Measurements from ENCODE around the gene IDI1.

IDI1 gene

DNA sequence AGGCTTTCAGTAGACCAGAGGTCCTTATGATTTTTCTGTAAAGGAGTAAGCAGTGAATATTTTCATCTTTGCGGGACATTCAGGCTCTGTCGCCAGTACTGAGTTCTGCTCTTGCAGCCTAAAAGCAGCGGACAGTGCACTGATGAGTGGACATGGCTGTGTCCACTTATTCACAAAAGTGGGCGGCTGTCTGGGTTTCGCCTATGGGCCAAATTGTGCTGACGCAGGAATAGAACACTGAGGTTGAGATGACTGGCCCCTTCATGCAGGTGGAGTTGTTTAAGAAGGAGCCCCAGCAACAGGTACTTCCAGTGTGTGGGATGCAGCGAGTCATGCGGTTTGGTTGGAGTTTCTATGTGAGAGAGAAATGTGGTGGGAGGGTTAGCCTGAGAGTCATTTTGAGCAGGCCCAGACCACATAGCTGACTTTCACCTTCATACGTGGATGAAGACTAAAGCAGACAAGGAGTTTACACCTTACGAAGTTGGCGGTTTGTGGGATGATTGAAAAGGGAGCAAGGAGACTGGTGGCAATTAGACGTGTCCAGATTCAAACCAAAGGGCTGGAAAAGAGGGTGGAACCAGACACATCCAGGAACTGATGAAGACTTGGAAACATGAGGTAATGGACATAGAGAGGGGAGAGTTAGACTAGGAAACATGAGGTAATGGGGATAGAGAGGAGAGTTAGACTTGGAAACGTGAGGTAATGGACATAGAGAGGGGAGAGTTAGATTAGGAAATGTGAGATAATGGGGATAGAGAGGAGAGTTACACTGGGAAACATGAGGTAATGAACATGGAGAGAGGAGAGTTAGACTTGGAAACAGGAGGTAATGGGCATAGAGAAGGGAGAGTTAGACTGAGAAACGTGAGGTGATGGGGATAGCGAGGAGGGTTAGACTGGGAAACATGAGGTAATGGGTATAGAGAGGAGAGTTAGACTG, 45.5 kb upstream of the IDI1 start:
- Histone ChIP-seq H3K9me3 (ENCODE audit: insufficient read depth, low read length) (no peaks in the 10 kb centered on the region), H3K27me3 (ENCODE audit: low read length) (no peaks in the 10 kb centered on the region), H3F3A (ENCODE audit: insufficient read depth) (no peaks in the 10 kb centered on the region), H3K27ac (ENCODE audit: low read depth, low read length) (no peak overlapping the region), H3K9ac (ENCODE audit: low read length) (no peak overlapping the region), H3K79me2 (ENCODE audit: insufficient read depth, low read length) (no peaks in the 10 kb centered on the region), H3K4me3 (ENCODE audit: insufficient read depth, low read length, poor library complexity, severe bottlenecking) (no peak overlapping the region), H2AFZ (ENCODE audit: low read depth, low read length, severe bottlenecking) (no peak overlapping the region), H3K9me2 (replicated peaks; ENCODE audit: insufficient read depth, low read length) (no peaks in the 10 kb centered on the region), H4K20me1 (ENCODE audit: low read depth, low read length) (no peaks in the 10 kb centered on the region), H3K4me2 (ENCODE audit: low read depth, low read length, poor library complexity, severe bottlenecking) (no peak overlapping the region), H3K36me3 (ENCODE audit: low read length) (no peaks in the 10 kb centered on the region)
- TF ChIP-seq, protein P1, sequence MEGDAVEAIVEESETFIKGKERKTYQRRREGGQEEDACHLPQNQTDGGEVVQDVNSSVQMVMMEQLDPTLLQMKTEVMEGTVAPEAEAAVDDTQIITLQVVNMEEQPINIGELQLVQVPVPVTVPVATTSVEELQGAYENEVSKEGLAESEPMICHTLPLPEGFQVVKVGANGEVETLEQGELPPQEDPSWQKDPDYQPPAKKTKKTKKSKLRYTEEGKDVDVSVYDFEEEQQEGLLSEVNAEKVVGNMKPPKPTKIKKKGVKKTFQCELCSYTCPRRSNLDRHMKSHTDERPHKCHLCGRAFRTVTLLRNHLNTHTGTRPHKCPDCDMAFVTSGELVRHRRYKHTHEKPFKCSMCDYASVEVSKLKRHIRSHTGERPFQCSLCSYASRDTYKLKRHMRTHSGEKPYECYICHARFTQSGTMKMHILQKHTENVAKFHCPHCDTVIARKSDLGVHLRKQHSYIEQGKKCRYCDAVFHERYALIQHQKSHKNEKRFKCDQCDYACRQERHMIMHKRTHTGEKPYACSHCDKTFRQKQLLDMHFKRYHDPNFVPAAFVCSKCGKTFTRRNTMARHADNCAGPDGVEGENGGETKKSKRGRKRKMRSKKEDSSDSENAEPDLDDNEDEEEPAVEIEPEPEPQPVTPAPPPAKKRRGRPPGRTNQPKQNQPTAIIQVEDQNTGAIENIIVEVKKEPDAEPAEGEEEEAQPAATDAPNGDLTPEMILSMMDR (IDR thresholded peaks at IDR 0.05; ENCODE audit: insufficient read depth, low read length, poor library complexity, severe bottlenecking) = no peak
- no peak for TF ChIP-seq EZH2phosphoT487 (conservative IDR thresholded peaks at IDR 0.05; ENCODE audit: low read length)

DNA sequence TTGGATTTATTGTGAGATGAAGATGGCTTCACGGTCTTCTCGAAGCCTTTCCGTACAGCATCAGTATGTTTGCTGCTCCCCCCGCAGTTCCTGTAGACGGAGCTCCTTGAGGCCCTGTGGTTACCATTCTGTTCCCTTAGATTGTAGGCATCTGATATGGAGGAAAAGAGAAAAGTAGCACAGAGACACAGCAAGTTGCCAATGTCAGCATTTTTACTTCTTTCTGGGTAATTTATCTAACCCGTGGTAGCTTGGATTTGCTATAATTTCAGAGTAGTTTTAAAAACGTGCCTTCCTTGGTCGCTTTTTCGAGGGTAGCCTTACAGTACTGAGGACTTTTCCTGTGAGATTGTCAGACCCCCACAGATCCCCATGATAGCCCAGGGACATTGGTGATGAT, 44.8 kb upstream of the IDI1 start:
- H3K9ac ChIP-seq (ENCODE audit: low read length) = no peak overlapping the region
- H3K36me3 ChIP-seq (ENCODE audit: low read length) = no peaks in the 10 kb centered on the region
- H3K27me3 ChIP-seq (ENCODE audit: low read length) = no peaks in the 10 kb centered on the region
- H3K79me2 ChIP-seq (ENCODE audit: insufficient read depth, low read length) = no peaks in the 10 kb centered on the region
- no peaks in the 10 kb centered on the region for H3K9me2 ChIP-seq (replicated peaks; ENCODE audit: insufficient read depth, low read length)
- TF ChIP-seq EZH2phosphoT487 (conservative IDR thresholded peaks at IDR 0.05; ENCODE audit: low read length) = no peak
- TF ChIP-seq, protein P1 (IDR thresholded peaks at IDR 0.05; ENCODE audit: insufficient read depth, low read length, poor library complexity, severe bottlenecking) = no peak
- no peak overlapping the region for H3K4me2 ChIP-seq (ENCODE audit: low read depth, low read length, poor library complexity, severe bottlenecking)
- H3F3A ChIP-seq (ENCODE audit: insufficient read depth) = no peaks in the 10 kb centered on the region
- no peaks in the 10 kb centered on the region for H3K9me3 ChIP-seq (ENCODE audit: insufficient read depth, low read length)
- no peak overlapping the region for H3K27ac ChIP-seq (ENCODE audit: low read depth, low read length)
- no peak overlapping the region for H2AFZ ChIP-seq (ENCODE audit: low read depth, low read length, severe bottlenecking)
- H3K4me3 ChIP-seq (ENCODE audit: insufficient read depth, low read length, poor library complexity, severe bottlenecking) = no peak overlapping the region
- H4K20me1 ChIP-seq (ENCODE audit: low read depth, low read length) = no peaks in the 10 kb centered on the region

DNA sequence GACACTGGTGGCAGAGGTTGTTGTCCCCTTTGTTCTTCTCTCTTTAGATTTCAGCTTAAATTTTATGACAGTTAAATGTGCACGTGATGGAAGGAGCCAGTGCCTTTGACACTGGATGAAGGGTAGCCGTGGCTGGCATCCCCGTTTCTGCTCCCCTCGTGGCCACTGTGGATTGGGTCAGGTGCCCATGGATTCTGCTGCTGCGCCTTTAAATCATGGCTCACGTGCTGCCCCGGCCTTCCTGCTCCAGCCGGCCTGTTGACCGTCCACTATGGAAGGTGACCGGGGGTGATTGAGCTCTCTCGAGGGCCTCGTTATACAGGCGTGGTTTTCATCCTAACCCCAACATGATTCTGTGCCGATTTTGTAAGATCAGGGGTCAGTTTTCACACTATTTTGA, 41.8 kb upstream of the IDI1 start:
- no peaks in the 10 kb centered on the region for H3K36me3 ChIP-seq (ENCODE audit: low read length)
- H3K79me2 ChIP-seq (ENCODE audit: insufficient read depth, low read length) = no peaks in the 10 kb centered on the region
- no peak for TF ChIP-seq EZH2phosphoT487 (conservative IDR thresholded peaks at IDR 0.05; ENCODE audit: low read length)
- TF ChIP-seq, protein P1 (IDR thresholded peaks at IDR 0.05; ENCODE audit: insufficient read depth, low read length, poor library complexity, severe bottlenecking) = no peak
- H3K4me2 ChIP-seq (ENCODE audit: low read depth, low read length, poor library complexity, severe bottlenecking) = no peak overlapping the region
- no peaks in the 10 kb centered on the region for H3F3A ChIP-seq (ENCODE audit: insufficient read depth)
- H3K27me3 ChIP-seq (ENCODE audit: low read length) = no peaks in the 10 kb centered on the region
- H3K9ac ChIP-seq (ENCODE audit: low read length) = no peak overlapping the region
- H3K9me3 ChIP-seq (ENCODE audit: insufficient read depth, low read length) = no peaks in the 10 kb centered on the region
- no peaks in the 10 kb centered on the region for H3K9me2 ChIP-seq (replicated peaks; ENCODE audit: insufficient read depth, low read length)
- no peak overlapping the region for H2AFZ ChIP-seq (ENCODE audit: low read depth, low read length, severe bottlenecking)
- H3K4me3 ChIP-seq (ENCODE audit: insufficient read depth, low read length, poor library complexity, severe bottlenecking) = no peak overlapping the region
- H4K20me1 ChIP-seq (ENCODE audit: low read depth, low read length) = no peaks in the 10 kb centered on the region
- no peak overlapping the region for H3K27ac ChIP-seq (ENCODE audit: low read depth, low read length)

All from SU-DHL-6 (cell line).